Stimulated activated CD8-positive, alpha-beta memory T cell treated with anti-CD3 and anti-CD28 coated beads, Interleukin-12 subunit alpha, Interleukin-12 subunit beta, amount 100 ng/mL, for 4 hours (primary cell): Measurements from ENCODE around the gene TPTE2.
A peak's percentile ranks its signal among the peaks of the same experiment; 100 is the strongest.
"Not testable (repeated sequence)": the region's sequence is repeated elsewhere in the genome, so short reads cannot be mapped to it uniquely, and the experiment has no call there.

Source experiments
- DNase-seq: peaks from one replicate; pipeline ENCODE4 v3.0.0-alpha.2; 2020; ENCODE audit warnings: low read depth

TPTE2 gene

GRCh38 chr13:19561127-19561582 lies at the start of gene TPTE2:
TSS of gene TPTE2 (minus strand) at chr13:19561532. CDS start at chr13:19503234, 58,298 bp downstream.
- not testable (repeated sequence) for DNase-seq

GRCh38 chr13:19607523-19608078 lies 46.3 kb upstream of the TPTE2 start:
- DNase-seq, result no peak

GRCh38 chr13:19606737-19607136 lies 45.4 kb upstream of the TPTE2 start:
- DNase-seq, result no peak

GRCh38 chr13:19606152-19606551 lies 44.8 kb upstream of the TPTE2 start:
- no peak for DNase-seq

- no peak for DNase-seq
Measured at GRCh38 chr13:19605161-19605955, 44.0 kb upstream of the TPTE2 start.

GRCh38 chr13:19604306-19604705 lies 43.0 kb upstream of the TPTE2 start:
- DNase-seq, result no peak

- peak; percentile 18 for DNase-seq
Measured at GRCh38 chr13:19601749-19602725, 40.7 kb upstream of the TPTE2 start.

- DNase-seq, result no peak
Measured at GRCh38 chr13:19597523-19597922, 36.2 kb upstream of the TPTE2 start.

- DNase-seq, result no peak
Measured at GRCh38 chr13:19596960-19597361, 35.6 kb upstream of the TPTE2 start.

GRCh38 chr13:19596086-19596485 lies 34.8 kb upstream of the TPTE2 start:
- no peak for DNase-seq

GRCh38 chr13:19592657-19593180 lies 31.4 kb upstream of the TPTE2 start:
- DNase-seq, result no peak

GRCh38 chr13:19591864-19592263 lies 30.5 kb upstream of the TPTE2 start:
- no peak for DNase-seq

GRCh38 chr13:19590423-19590822 lies 29.1 kb upstream of the TPTE2 start:
- no peak for DNase-seq

GRCh38 chr13:19589312-19589711 lies 28.0 kb upstream of the TPTE2 start:
- no peak for DNase-seq

- DNase-seq, result no peak
Measured at GRCh38 chr13:19587635-19588300, 26.4 kb upstream of the TPTE2 start.

- DNase-seq, result peak; percentile 50
Measured at GRCh38 chr13:19586904-19587634, 25.7 kb upstream of the TPTE2 start.

- DNase-seq, result no peak
Measured at GRCh38 chr13:19581675-19582074, 20.3 kb upstream of the TPTE2 start.

GRCh38 chr13:19575230-19575629 lies 13.9 kb upstream of the TPTE2 start:
- no peak for DNase-seq

- no peak for DNase-seq
Measured at GRCh38 chr13:19573120-19573716, 11.9 kb upstream of the TPTE2 start.

GRCh38 chr13:19572280-19572679 lies 10.9 kb upstream of the TPTE2 start:
- DNase-seq, result no peak
